ENCODE results near the gene DEPP1. TPM values are rescaled to one million over a fixed set of nuclear protein-coding genes. Genes with fewer than 3 reads are reported as not detected.

The DEPP1 gene
- total and polyA plus RNA-seq, 2 of the 13 experiments (the other 11 are each of a cell fraction or from before 2014, with no cell fraction given) = 14.8 to 270 TPM

- peak; percentile 66; the same call in 1 of the 2 replicates for TF ChIP-seq TFAP4 (IDR thresholded peaks at IDR 0.05; ENCODE audit: borderline replicate concordance, low read depth)
- peak; percentile 7 for TF ChIP-seq U2AF1 (optimal IDR thresholded peaks at IDR 0.05; ENCODE audit: low read depth, low read length)
- no peak; the same call in 1 of the 2 replicates for TF ChIP-seq KDM5B (CRISPR knock-in tag; IDR thresholded peaks at IDR 0.05; ENCODE audit: borderline replicate concordance)
Measured at GRCh38 chr10:44962870-44963738, 15.5 kb downstream of the DEPP1 start (continued).

- ChIA-PET POLR2A (interaction anchor here (1.2 to 13.2 kb wide), 7 partner anchors 9 to 32 kb away, joined by 3 to 407 read pairs (median 43); partner anchors contain the start of gene DEPP1), CTCF (ENCODE audit: low intra/inter-chr PET ratio, low total read pairs) (interaction anchor here (1.0 to 1.6 kb wide), 2 partner anchors 28 to 30 kb away, joined by 4 read pairs; no protein-coding TSS in a partner anchor)
- ATAC-seq = no peak
- no peaks in the 10 kb centered on the region; a peak in 1 of 5 replicates for H3K27me3 ChIP-seq (ENCODE audit: control insufficient read depth in 1 of 2, insufficient read depth in 2 of 2, low read length in 2 of 2)
- no TSS peak for BruUV-seq (replicated peaks)
- H3K27ac ChIP-seq (ENCODE audit: extremely low read length, insufficient read depth, low read length) = peak overlapping the region; percentile 80
- H3K9ac ChIP-seq (ENCODE audit: insufficient read depth, low read depth, low read length) = peak overlapping the region; percentile 80; the same call in 1 of the 2 replicates
- peak overlapping the region in 2 of 3 experiments; percentile 35 to 85; a peak in 2 of 6 replicates for H3K4me3 ChIP-seq (replicated peaks in 1 of 3; ENCODE audit: insufficient read depth in 1 of 3, low read depth in 2 of 3, low read length in 3 of 3)
- H3K36me3 ChIP-seq (replicated peaks in 1 of 2; ENCODE audit: control insufficient read depth in 1 of 2, insufficient read depth in 2 of 2, low read length in 2 of 2) = no peaks in the 10 kb centered on the region; a peak in 2 of 5 replicates
- 84% methylated on average over 10 of the region's 11 CpGs for WGBS (ENCODE audit: low lambda C conversion rate)
- H4K20me1 ChIP-seq (ENCODE audit: insufficient read depth, low read length) = peaks cover 4% of the 10 kb centered on the region; the same call in 1 of the 2 replicates
- no peak for TF ChIP-seq ZNF605 (CRISPR knock-in tag; IDR thresholded peaks at IDR 0.05)
- peak; percentile 16 for TF ChIP-seq XRCC5 (optimal IDR thresholded peaks at IDR 0.05; ENCODE audit: low read length)
- TF ChIP-seq ZSCAN25 (CRISPR knock-in tag; IDR thresholded peaks at IDR 0.05) = no peak
- H3K9me3 ChIP-seq (ENCODE audit: low read length) = no peaks in the 10 kb centered on the region
- intact Hi-C loops (cut with micrococcal nuclease; ENCODE audit: unreplicated experiment) = loop anchor here (2.0 kb wide), 1 partner anchor 13 kb away; no protein-coding TSS in a partner anchor
- H3K4me1 ChIP-seq (ENCODE audit: insufficient read depth, low read length) = peaks cover 83% of the 10 kb centered on the region
- peak overlapping the region; percentile 95 for H3K4me2 ChIP-seq (ENCODE audit: low read depth, low read length)
- DNase-seq (ENCODE audit: low spot score) = no peak
- no peak overlapping the region for H2AFZ ChIP-seq (ENCODE audit: low read length)
- in situ Hi-C loops (cut with HindIII; ENCODE audit: extremely low pct_ligation_motif_present, low pct_unique_long_range_greater_than_20kb) = loop anchor here (25.0 kb wide), 1 partner anchor 1550 kb away; the partner anchor contains the start of gene HNRNPF
- peaks cover 73% of the 10 kb centered on the region for H3K79me2 ChIP-seq (ENCODE audit: insufficient read depth, low read length)
- no peak for FAIRE-seq
Measured at GRCh38 chr10:44961931-44962750, 16.5 kb downstream of the DEPP1 start.
